MCF 10A (cell line): ENCODE measurements around the gene FKBP14. TPM values are rescaled to one million over a fixed set of nuclear protein-coding genes. Genes with fewer than 3 reads are reported as not detected.
"Not testable (repeated sequence)": the region's sequence is repeated elsewhere in the genome, so short reads cannot be mapped to it uniquely, and the experiment has no call there.

ENCODE experiments used
- BruUV-seq: library from RNA; stranded (reverse); fragments of 400-500 nt; replicated peaks from 2 replicates; lab custom pipeline; 2021; lab: Mats Ljungman, UMichigan
- CTCF ChIA-PET: fragments of 300-600 bp; sonication (Branson Sonifier 250); formaldehyde crosslinking; extraction: SDS; loops from one replicate; lab custom pipeline; 2021; ENCODE audit warnings: antibody characterized with exemption, inconsistent platforms; lab: Yijun Ruan, JAX
- POLR2A ChIA-PET: fragments of 300-600, 350-650 bp; sonication (Branson Sonifier 250); formaldehyde crosslinking; extraction: SDS; loops from one replicate; lab custom pipeline; 2020; ENCODE audit warnings: antibody characterized with exemption, inconsistent platforms; lab: Yijun Ruan, JAX
- DNase-seq: peaks from one replicate; pipeline ENCODE4 v3.0.0-alpha.2; 2018; ENCODE audit not compliant: unreplicated experiment
- H3K27ac Mint-ChIP-seq: one replicate; pipeline ENCODE4 v1.8.0; 2022; ENCODE audit warnings: mild to moderate bottlenecking, low read depth, mixed read lengths; ENCODE audit not compliant: unreplicated experiment
- H3K27me3 Mint-ChIP-seq: one replicate; pipeline ENCODE4 v1.8.0; 2022; ENCODE audit warnings: mixed read lengths; ENCODE audit not compliant: insufficient read depth, unreplicated experiment
- H3K36me3 Mint-ChIP-seq: one replicate; pipeline ENCODE4 v1.8.0; 2022; ENCODE audit warnings: mild to moderate bottlenecking, moderate library complexity, mixed read lengths; ENCODE audit not compliant: insufficient read depth, unreplicated experiment
- H3K4me1 Mint-ChIP-seq: one replicate; pipeline ENCODE4 v1.8.0; 2022; ENCODE audit warnings: mixed read lengths; ENCODE audit not compliant: insufficient read depth, unreplicated experiment
- H3K4me3 Mint-ChIP-seq: one replicate; pipeline ENCODE4 v1.8.0; 2022; ENCODE audit warnings: mild to moderate bottlenecking, moderate library complexity, mixed read lengths; ENCODE audit not compliant: unreplicated experiment
- H3K9me3 Mint-ChIP-seq: one replicate; pipeline ENCODE4 v1.8.0; 2022; ENCODE audit warnings: mixed read lengths; ENCODE audit not compliant: unreplicated experiment
- intact Hi-C: fragments of 100-400 bp; cut with micrococcal nuclease; formaldehyde crosslinking; loops from 2 replicates; pipeline ENCODE4 v1.14.1; 2022
- total RNA-seq: library from RNA; stranded (reverse); gene quantifications from 2 replicates; pipeline ENCODE4 v1.2.3, GENCODE V29; 2022
- TF ChIP-seq, protein P1 (sequence below): fragments of 200-600 bp; IDR thresholded peaks from one replicate; pipeline ENCODE4 v1.8.0; 2022; ENCODE audit warnings: antibody characterized with exemption, mild to moderate bottlenecking; ENCODE audit not compliant: unreplicated experiment

The FKBP14 gene
- total RNA-seq, 1 experiment from 2014 or later = 39.8 TPM

GRCh38 chr7:29969738-29970137 lies 56.8 kb downstream of the FKBP14 start:
- no peak for DNase-seq

GRCh38 chr7:29968683-29969395 lies 57.7 kb downstream of the FKBP14 start:
- POLR2A ChIA-PET = interaction anchor here (1.0 to 1.8 kb wide), 3 partner anchors 12 to 60 kb away, joined by 3 to 5 read pairs (median 4); partner anchors contain the start of gene PLEKHA8
- Mint-ChIP-seq H3K9me3 (no peaks in the 10 kb centered on the region), H3K27me3 (no peaks in the 10 kb centered on the region), H3K27ac (peak overlapping the region; percentile 34), H3K4me3 (no peak overlapping the region), H3K36me3 (peaks cover 7% of the 10 kb centered on the region), H3K4me1 (peaks cover 21% of the 10 kb centered on the region)
- BruUV-seq = no TSS peak
- intact Hi-C loops = no loop called here
- TF ChIP-seq, protein P1, sequence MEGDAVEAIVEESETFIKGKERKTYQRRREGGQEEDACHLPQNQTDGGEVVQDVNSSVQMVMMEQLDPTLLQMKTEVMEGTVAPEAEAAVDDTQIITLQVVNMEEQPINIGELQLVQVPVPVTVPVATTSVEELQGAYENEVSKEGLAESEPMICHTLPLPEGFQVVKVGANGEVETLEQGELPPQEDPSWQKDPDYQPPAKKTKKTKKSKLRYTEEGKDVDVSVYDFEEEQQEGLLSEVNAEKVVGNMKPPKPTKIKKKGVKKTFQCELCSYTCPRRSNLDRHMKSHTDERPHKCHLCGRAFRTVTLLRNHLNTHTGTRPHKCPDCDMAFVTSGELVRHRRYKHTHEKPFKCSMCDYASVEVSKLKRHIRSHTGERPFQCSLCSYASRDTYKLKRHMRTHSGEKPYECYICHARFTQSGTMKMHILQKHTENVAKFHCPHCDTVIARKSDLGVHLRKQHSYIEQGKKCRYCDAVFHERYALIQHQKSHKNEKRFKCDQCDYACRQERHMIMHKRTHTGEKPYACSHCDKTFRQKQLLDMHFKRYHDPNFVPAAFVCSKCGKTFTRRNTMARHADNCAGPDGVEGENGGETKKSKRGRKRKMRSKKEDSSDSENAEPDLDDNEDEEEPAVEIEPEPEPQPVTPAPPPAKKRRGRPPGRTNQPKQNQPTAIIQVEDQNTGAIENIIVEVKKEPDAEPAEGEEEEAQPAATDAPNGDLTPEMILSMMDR = no peak
- CTCF ChIA-PET = interaction anchor here (0.6 to 1.0 kb wide), 5 partner anchors 23 to 105 kb away, joined by 3 to 5 read pairs (median 4); no protein-coding TSS in a partner anchor
- DNase-seq = peak; percentile 50

More at GRCh38 chr7:29969738-29970137, 56.8 kb downstream of the FKBP14 start:
- Mint-ChIP-seq H3K27me3 (no peaks in the 10 kb centered on the region), H3K36me3 (peaks cover 7% of the 10 kb centered on the region), H3K27ac (no peak overlapping the region), H3K4me1 (peaks cover 21% of the 10 kb centered on the region), H3K9me3 (no peaks in the 10 kb centered on the region), H3K4me3 (no peak overlapping the region)
- CTCF ChIA-PET = no interaction called here
- intact Hi-C loops = no loop called here
- POLR2A ChIA-PET = interaction anchor here (1.5 to 1.7 kb wide), 2 partner anchors 11 to 57 kb away, joined by 4 to 6 read pairs; no protein-coding TSS in a partner anchor
- TF ChIP-seq, protein P1 = no peak
- BruUV-seq = no TSS peak

DNA sequence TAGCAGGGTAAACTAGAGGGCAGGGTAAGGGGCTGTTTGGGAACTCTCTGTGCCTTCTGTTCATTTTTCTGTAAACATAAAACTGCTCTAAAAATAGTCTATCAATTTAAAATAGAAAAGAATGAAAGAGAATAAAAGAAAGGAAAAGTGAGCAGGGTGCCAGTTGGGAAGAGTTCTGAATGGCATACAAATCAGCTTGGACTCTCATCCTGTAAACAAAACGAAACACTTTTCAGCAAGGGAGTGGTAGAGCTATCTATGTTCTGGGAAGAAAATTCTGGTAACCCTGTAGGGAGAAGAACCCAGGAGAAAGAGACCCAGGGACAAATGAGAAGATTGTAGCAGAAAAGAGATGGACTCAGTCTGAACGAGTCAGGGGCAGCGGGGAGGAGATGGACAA lies 61.5 kb downstream of the FKBP14 start:
- Mint-ChIP-seq H3K36me3 (peaks cover 13% of the 10 kb centered on the region), H3K4me1 (peaks cover 16% of the 10 kb centered on the region), H3K27ac (no peak overlapping the region), H3K27me3 (no peaks in the 10 kb centered on the region), H3K9me3 (no peaks in the 10 kb centered on the region), H3K4me3 (no peak overlapping the region)
- ChIA-PET POLR2A (no interaction called here), CTCF (interaction anchor here (1.7 kb wide), 1 partner anchor 10 kb away, joined by 4 read pairs; no protein-coding TSS in a partner anchor)
- no peak for DNase-seq
- TF ChIP-seq, protein P1 = no peak
- intact Hi-C loops = no loop called here
- no TSS peak for BruUV-seq

DNA sequence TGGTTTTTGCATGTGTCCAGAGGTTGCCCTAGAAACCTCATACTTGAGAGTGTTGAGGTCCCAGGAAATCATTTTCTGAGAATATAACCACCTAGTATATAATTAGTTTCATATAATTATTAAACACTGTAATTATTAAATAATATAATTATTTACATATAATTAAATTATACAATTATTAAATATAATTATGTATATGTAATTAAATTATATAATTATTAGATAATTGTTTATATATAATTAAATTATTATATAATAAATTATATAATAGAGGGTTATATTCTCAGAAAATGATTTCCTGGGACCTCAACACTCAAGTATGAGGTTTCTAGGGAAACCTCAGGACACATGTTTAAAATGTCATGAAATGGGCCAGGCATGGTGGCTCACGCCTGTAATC lies 64.5 kb downstream of the FKBP14 start:
- ChIA-PET POLR2A (no interaction called here), CTCF (interaction anchor here (0.6 kb wide), 1 partner anchor 84 kb away, joined by 3 read pairs; no protein-coding TSS in a partner anchor)
- Mint-ChIP-seq H3K27ac (no peak overlapping the region), H3K9me3 (no peaks in the 10 kb centered on the region), H3K36me3 (peaks cover 13% of the 10 kb centered on the region), H3K27me3 (no peaks in the 10 kb centered on the region), H3K4me3 (no peak overlapping the region), H3K4me1 (no peaks in the 10 kb centered on the region)
- no TSS peak for BruUV-seq
- DNase-seq = no peak
- intact Hi-C loops = no loop called here
- TF ChIP-seq, protein P1 = no peak

DNA sequence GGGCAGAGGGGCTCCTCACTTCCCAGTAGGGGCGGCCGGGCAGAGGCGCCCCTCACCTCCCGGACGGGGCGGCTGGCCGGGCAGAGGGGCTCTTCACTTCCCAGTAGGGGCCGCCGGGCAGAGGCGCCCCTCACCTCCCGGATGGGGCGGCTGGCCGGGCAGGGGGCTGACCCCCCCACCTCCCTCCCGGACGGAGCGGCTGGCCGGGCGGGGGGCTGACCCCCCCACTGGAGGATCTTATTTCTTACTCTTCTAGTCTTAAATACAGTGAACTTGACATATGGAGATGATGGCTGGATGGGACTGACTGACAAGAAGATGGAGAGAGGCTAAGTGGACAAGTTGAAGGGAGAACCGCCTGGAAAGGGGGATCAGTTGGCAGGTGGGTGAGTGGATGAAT lies 64.9 kb downstream of the FKBP14 start:
- H3K4me1 Mint-ChIP-seq, H3K27me3 Mint-ChIP-seq, intact Hi-C loops, DNase-seq, BruUV-seq, H3K4me3 Mint-ChIP-seq, H3K27ac Mint-ChIP-seq, H3K9me3 Mint-ChIP-seq, POLR2A ChIA-PET: not testable (repeated sequence)
- H3K36me3 Mint-ChIP-seq = peaks cover 13% of the 10 kb centered on the region
- CTCF ChIA-PET = interaction anchor here (0.6 kb wide), 1 partner anchor 84 kb away, joined by 3 read pairs; no protein-coding TSS in a partner anchor
